SK-N-SH (cell line): ENCODE data around the gene WNK2. TPM values are rescaled to one million over a fixed set of nuclear protein-coding genes. Genes with fewer than 3 reads are reported as not detected.

ENCODE experiments used
- CTCF ChIA-PET: fragments of 300-600, 350-600 bp; formaldehyde crosslinking; extraction: SDS; loops from one replicate; lab custom pipeline; 2021; lab: Yijun Ruan, JAX
- POLR2A ChIA-PET: fragments of 350-600 bp; sonication (Branson Sonifier 250); formaldehyde crosslinking; extraction: SDS; loops from one replicate; lab custom pipeline; 2020; ENCODE audit warnings: antibody characterized with exemption, inconsistent platforms; lab: Yijun Ruan, JAX
- DNase-seq: peaks from one replicate; pipeline ENCODE4 v3.0.0; 2012
- H2AFZ ChIP-seq: fragments of 200-600 bp; sonication (generic); 2 replicates; pipeline ENCODE4 v1.8.1; 2016; ENCODE audit warnings: antibody characterized with exemption, mild to moderate bottlenecking, low read depth
- H3F3A ChIP-seq: fragments of 200-600 bp; sonication (generic); replicated peaks from 2 replicates; pipeline ENCODE3; 2016; ENCODE audit warnings: antibody characterized with exemption, mild to moderate bottlenecking; ENCODE audit not compliant: insufficient read depth
- H3K27ac ChIP-seq, 2 experiments: fragments of 200-500 bp in 1 of 2; fragments of 200-600 bp in 1 of 2; sonication (Bioruptor generic) in 1 of 2; sonication (generic), shearing (Covaris generic) in 1 of 2; 2 replicates each; pipeline versions ENCODE4 v1.5.1 to v1.6.1; 2014 to 2016; ENCODE audit warnings: low read depth in 2 of 2, inconsistent platforms in 1 of 2, low read length in 1 of 2, mild to moderate bottlenecking in 1 of 2, mixed read lengths in 1 of 2
- H3K27me3 ChIP-seq: fragments of 200-600 bp; sonication (generic), shearing (Covaris generic); 2 replicates; pipeline ENCODE4 v1.6.1; 2016; ENCODE audit warnings: mixed run types; ENCODE audit not compliant: insufficient read depth
- H3K36me3 ChIP-seq, 2 experiments: fragments of 200-500 bp in 1 of 2; fragments of 200-600 bp in 1 of 2; sonication (Bioruptor generic) in 1 of 2; sonication (generic) in 1 of 2; replicated peaks in 1 of 2; 2 replicates each; pipeline versions ENCODE3 to v1.5.1; 2014 to 2016; ENCODE audit warnings: low read length in 1 of 2, mild to moderate bottlenecking in 1 of 2; ENCODE audit not compliant: insufficient read depth in 2 of 2, control insufficient read depth in 1 of 2
- H3K4me1 ChIP-seq, 2 experiments: fragments of 200-500 bp in 1 of 2; fragments of 200-600 bp in 1 of 2; sonication (Bioruptor generic) in 1 of 2; sonication (generic), shearing (Covaris generic) in 1 of 2; 2 replicates each; pipeline versions ENCODE4 v1.5.1 to v1.6.1; 2014 to 2016; ENCODE audit warnings: low read depth in 1 of 2, low read length in 1 of 2, mixed run types in 1 of 2; ENCODE audit not compliant: insufficient read depth in 2 of 2, control insufficient read depth in 1 of 2
- H3K4me2 ChIP-seq: fragments of 200-600 bp; sonication (generic), shearing (Covaris generic); 2 replicates; pipeline ENCODE4 v1.6.1; 2017; ENCODE audit warnings: mixed run types
- H3K4me3 ChIP-seq, 2 experiments: fragments of 200-500 bp in 1 of 2; fragments of 200-600 bp in 1 of 2; sonication (Bioruptor generic) in 1 of 2; sonication (generic), shearing (Covaris generic) in 1 of 2; 2 replicates each; pipeline versions ENCODE4 v1.5.1 to v1.8.1; 2014 to 2016; ENCODE audit warnings: low read depth in 2 of 2, inconsistent platforms in 1 of 2, low read length in 1 of 2, mild to moderate bottlenecking in 1 of 2, mixed read lengths in 1 of 2, moderate library complexity in 1 of 2
- H3K79me2 ChIP-seq: fragments of 200-600 bp; sonication (generic); 2 replicates; pipeline ENCODE4 v1.8.1; 2017; ENCODE audit warnings: mild to moderate bottlenecking; ENCODE audit not compliant: insufficient read depth
- H3K9ac ChIP-seq: fragments of 200-600 bp; sonication (generic); 2 replicates; pipeline ENCODE4 v1.6.1; 2017; ENCODE audit warnings: mixed run types
- H3K9me2 ChIP-seq: fragments of 200-600 bp; sonication (generic); 2 replicates; pipeline ENCODE4 v1.6.1; 2017; ENCODE audit warnings: mixed run types
- H3K9me3 ChIP-seq: fragments of 200-600 bp; sonication (generic); 2 replicates; pipeline ENCODE4 v1.6.1; 2017; ENCODE audit warnings: mixed run types, mild to moderate bottlenecking, moderate library complexity
- H4K20me1 ChIP-seq: fragments of 200-600 bp; sonication (generic); 2 replicates; pipeline ENCODE4 v1.6.1; 2017; ENCODE audit warnings: mild to moderate bottlenecking, mixed run types; ENCODE audit not compliant: insufficient read depth
- CTCF ChIP-seq: fragments of 200-600 bp; sonication (generic); IDR thresholded peaks from 2 replicates; pipeline ENCODE4 v1.6.1; 2017; ENCODE audit warnings: antibody characterized with exemption, mild to moderate bottlenecking, moderate library complexity
- ELF1 ChIP-seq: IDR thresholded peaks from 2 replicates; pipeline ENCODE4 v1.4.0; 2012
- GABPA ChIP-seq: IDR thresholded peaks from 2 replicates; pipeline ENCODE4 v1.4.0; 2012; ENCODE audit warnings: low read depth, mild to moderate bottlenecking
- MAX ChIP-seq: IDR thresholded peaks from 2 replicates; pipeline ENCODE4 v1.4.0; 2012; ENCODE audit warnings: low read depth
- NFIC ChIP-seq: IDR thresholded peaks from 2 replicates; pipeline ENCODE4 v1.4.0; 2012; ENCODE audit warnings: borderline replicate concordance
- POLR2AphosphoS5 ChIP-seq: IDR thresholded peaks from 2 replicates; pipeline ENCODE4 v1.6.1; 2012; ENCODE audit warnings: low read depth, low read length
- RAD21 ChIP-seq: IDR thresholded peaks from 2 replicates; pipeline ENCODE4 v1.6.1; 2012; ENCODE audit warnings: mild to moderate bottlenecking, low read length
- REST ChIP-seq: IDR thresholded peaks from 2 replicates; pipeline ENCODE4 v1.6.1; 2012; ENCODE audit warnings: mild to moderate bottlenecking, low read depth, low read length, moderate library complexity
- SIN3A ChIP-seq: IDR thresholded peaks from 2 replicates; pipeline ENCODE4 v1.6.1; 2012; ENCODE audit warnings: low read depth, mild to moderate bottlenecking, low read length, moderate library complexity, borderline replicate concordance
- TAF1 ChIP-seq: IDR thresholded peaks from 2 replicates; pipeline ENCODE4 v1.6.1; 2012; ENCODE audit warnings: low read depth, mild to moderate bottlenecking, low read length, moderate library complexity, borderline replicate concordance
- TCF12 ChIP-seq: IDR thresholded peaks from 2 replicates; pipeline ENCODE4 v1.4.0; 2012
- TEAD4 ChIP-seq: IDR thresholded peaks from 2 replicates; pipeline ENCODE4 v1.4.0; 2012; ENCODE audit warnings: mild to moderate bottlenecking, borderline replicate concordance; ENCODE audit not compliant: insufficient read depth
- YY1 ChIP-seq: IDR thresholded peaks from 2 replicates; pipeline ENCODE4 v1.4.0; 2012; ENCODE audit warnings: low read depth, mild to moderate bottlenecking
- WGBS: methylation state at CpG from one replicate; pipeline ENCODE4 v1.1.6; 2017; ENCODE audit warnings: low lambda C conversion rate; 5-methylcytosine and 5-hydroxymethylcytosine counted together
- polyA plus RNA-seq, 3 experiments: library from polyadenylated mRNA; depleted of rRNA; stranded (reverse); fragments of >200 nt; gene quantifications; 2 replicates each; pipeline ENCODE4 v1.2.3, GENCODE V29; 2012

The WNK2 gene
- polyA plus RNA-seq, 1 of the 3 experiments (the other 2 are of a cell fraction): 0.12 TPM

GRCh38 chr9:93187047-93187446, 3.1 kb downstream of the WNK2 start:
- Histone ChIP-seq H3K9me2 (no peaks in the 10 kb centered on the region), H3K9ac (no peak overlapping the region), H3F3A (no peaks in the 10 kb centered on the region), H3K4me2 (no peak overlapping the region), H3K27me3 (peaks cover 15% of the 10 kb centered on the region), H3K4me1 (peaks cover 0 to 58% of the 10 kb centered on the region in 2 experiments; a peak in 2 of 4 replicates), H2AFZ (no peak overlapping the region), H3K36me3 (no peaks in the 10 kb centered on the region), H3K9me3 (no peaks in the 10 kb centered on the region), H4K20me1 (no peaks in the 10 kb centered on the region), H3K79me2 (no peaks in the 10 kb centered on the region), H3K4me3 (no peak overlapping the region), H3K27ac (no peak overlapping the region)
- 63% methylated on average over 9 of the region's 9 CpGs for WGBS
- CTCF ChIA-PET: interaction anchor here (1.1 kb wide), 1 partner anchor 9 kb away, joined by 3 read pairs; no protein-coding TSS in a partner anchor
- POLR2A ChIA-PET: no interaction called here
- DNase-seq: peak; percentile 47
- no peak for TF ChIP-seq ELF1
- TF ChIP-seq TEAD4: no peak
- TF ChIP-seq TAF1: no peak
- no peak for TF ChIP-seq TCF12
- no peak for TF ChIP-seq REST
- no peak for TF ChIP-seq YY1
- no peak for TF ChIP-seq MAX
- no peak for TF ChIP-seq POLR2AphosphoS5
- no peak for TF ChIP-seq CTCF
- no peak for TF ChIP-seq RAD21
- TF ChIP-seq NFIC: no peak

GRCh38 chr9:93187574-93187973, 3.6 kb downstream of the WNK2 start:
- Histone ChIP-seq H2AFZ (no peak overlapping the region), H3F3A (no peaks in the 10 kb centered on the region)
- POLR2A ChIA-PET: no interaction called here

More at GRCh38 chr9:93187574-93187973, 3.6 kb downstream of the WNK2 start:
- Histone ChIP-seq H3K4me2 (no peak overlapping the region), H3K9ac (no peak overlapping the region), H3K9me2 (no peaks in the 10 kb centered on the region), H3K9me3 (no peaks in the 10 kb centered on the region), H3K27me3 (peaks cover 15% of the 10 kb centered on the region; the same call in 1 of the 2 replicates), H3K27ac (no peak overlapping the region), H3K36me3 (no peaks in the 10 kb centered on the region), H3K4me3 (no peak overlapping the region), H3K79me2 (no peaks in the 10 kb centered on the region)
- no peak for DNase-seq
- CTCF ChIA-PET: no interaction called here
- 84% methylated on average over 5 of the region's 5 CpGs for WGBS
- TF ChIP-seq YY1 (no peak), GABPA (no peak), SIN3A (no peak)
- TF ChIP-seq, all 33 proteins: peak for 0
- Histone ChIP-seq H3K4me1 (peaks cover 0 to 57% of the 10 kb centered on the region in 2 experiments; a peak in 2 of 4 replicates), H4K20me1 (no peaks in the 10 kb centered on the region)
